Activated T-cell treated with anti-CD3 and anti-CD28 coated beads, Interleukin-2, amount 50 U/mL, for 72 hours (primary cell): ENCODE results near the gene NAA38. TPM values are rescaled to one million over a fixed set of nuclear protein-coding genes. Genes with fewer than 3 reads are reported as not detected.

ENCODE experiments used
- ATAC-seq, 2 donors: fragments of 150-1000 bp; cut with Tn5 transposase; replicated peaks in 1 of 2; 2 replicates each; pipeline ENCODE4 v1.10.0; 2021; ENCODE audit warnings: moderate library complexity in 2 of 2, mild to moderate bottlenecking in 1 of 2
- DNase-seq, 2 donors: peaks; one replicate each; pipeline ENCODE4 v3.0.0; 2021 to 2022; ENCODE audit warnings: mixed read lengths in 1 of 2
- H3K27ac Mint-ChIP-seq: one replicate; pipeline ENCODE4 v1.8.0; 2022; ENCODE audit warnings: mild to moderate bottlenecking, moderate library complexity, mixed read lengths
- H3K27me3 Mint-ChIP-seq: one replicate; pipeline ENCODE4 v1.8.0; 2022; ENCODE audit warnings: low read depth, mixed read lengths
- H3K36me3 Mint-ChIP-seq, 2 donors: one replicate each; pipeline ENCODE4 v1.8.0; 2022; ENCODE audit warnings: mixed read lengths in 2 of 2, mild to moderate bottlenecking in 1 of 2; ENCODE audit not compliant: insufficient read depth in 2 of 2
- H3K4me1 Mint-ChIP-seq: one replicate; pipeline ENCODE4 v1.8.0; 2022; ENCODE audit warnings: low read depth, mixed read lengths
- H3K4me3 Mint-ChIP-seq, 2 donors: one replicate each; pipeline ENCODE4 v1.8.0; 2022; ENCODE audit warnings: mild to moderate bottlenecking in 2 of 2, mixed read lengths in 2 of 2, moderate library complexity in 2 of 2
- H3K9me3 Mint-ChIP-seq, 2 donors: one replicate each; pipeline ENCODE4 v1.8.0; 2022; ENCODE audit warnings: mixed read lengths in 2 of 2
- total RNA-seq, 2 donors: library from RNA; stranded (reverse); gene quantifications; one replicate each; pipeline ENCODE4 v1.2.3, GENCODE V29; 2022

The NAA38 gene
- total RNA-seq, 2 donors from 2014 or later, result 42.7 to 43.5 TPM

- Mint-ChIP-seq H3K4me1 (peaks cover 32% of the 10 kb centered on the region), H3K36me3 (peaks cover 2 to 11% of the 10 kb centered on the region in 2 donors), H3K27ac (peak overlapping the region; percentile 76), H3K9me3 (no peaks in the 10 kb centered on the region), H3K4me3 (peak overlapping the region; percentile 31 to 33), H3K27me3 (no peaks in the 10 kb centered on the region)
- ATAC-seq, result no peak
- DNase-seq, result no peak
Observed at GRCh38 chr17:7853691-7854038, 3.7 kb downstream of the NAA38 start.

- no peak overlapping the region for H3K4me3 Mint-ChIP-seq
- H3K27ac Mint-ChIP-seq, result no peak overlapping the region
- H3K9me3 Mint-ChIP-seq, result no peaks in the 10 kb centered on the region
- no peak for ATAC-seq
- H3K27me3 Mint-ChIP-seq, result no peaks in the 10 kb centered on the region
- DNase-seq, result no peak
- H3K4me1 Mint-ChIP-seq, result peaks cover 32% of the 10 kb centered on the region
- peaks cover 2 to 13% of the 10 kb centered on the region in 2 donors for H3K36me3 Mint-ChIP-seq
Observed at GRCh38 chr17:7852919-7853690, 4.3 kb downstream of the NAA38 start.

- H3K27me3 Mint-ChIP-seq, result no peaks in the 10 kb centered on the region
- DNase-seq, result no peak
- no peak for ATAC-seq
- H3K36me3 Mint-ChIP-seq, result peaks cover 2 to 15% of the 10 kb centered on the region in 2 donors
- peaks cover 32% of the 10 kb centered on the region for H3K4me1 Mint-ChIP-seq
- no peaks in the 10 kb centered on the region for H3K9me3 Mint-ChIP-seq
- H3K27ac Mint-ChIP-seq, result no peak overlapping the region
- peak overlapping the region in 1 of 2 donors; percentile 5 for H3K4me3 Mint-ChIP-seq
Observed at GRCh38 chr17:7852262-7852670, 5.1 kb downstream of the NAA38 start.

GRCh38 chr17:7851438-7852261 lies 5.7 kb downstream of the NAA38 start:
- ATAC-seq, result peak; percentile 91 to 92
- H3K27ac Mint-ChIP-seq, result no peak overlapping the region
- H3K36me3 Mint-ChIP-seq, result peaks cover 2 to 18% of the 10 kb centered on the region in 2 donors
- no peaks in the 10 kb centered on the region for H3K9me3 Mint-ChIP-seq
- H3K4me1 Mint-ChIP-seq, result peaks cover 37% of the 10 kb centered on the region
- peak; percentile 94 to 95 for DNase-seq
- peak overlapping the region; percentile 72 to 75 for H3K4me3 Mint-ChIP-seq
- no peaks in the 10 kb centered on the region for H3K27me3 Mint-ChIP-seq

- Mint-ChIP-seq H3K4me1 (peaks cover 45% of the 10 kb centered on the region), H3K4me3 (peak overlapping the region; percentile 72 to 75), H3K27ac (no peak overlapping the region), H3K36me3 (peaks cover 2 to 19% of the 10 kb centered on the region in 2 donors), H3K27me3 (no peaks in the 10 kb centered on the region), H3K9me3 (no peaks in the 10 kb centered on the region)
- DNase-seq (no peak), ATAC-seq (peak; percentile 8)
Observed at GRCh38 chr17:7850701-7851437, 6.5 kb downstream of the NAA38 start.

- H3K9me3 Mint-ChIP-seq, result no peaks in the 10 kb centered on the region
Observed at GRCh38 chr17:7849751-7850504, 7.4 kb downstream of the NAA38 start.

GRCh38 chr17:7849130-7849750 lies 8.1 kb downstream of the NAA38 start:
- DNase-seq (no peak), ATAC-seq (no peak)
- H3K27me3 Mint-ChIP-seq, result no peaks in the 10 kb centered on the region
- H3K36me3 Mint-ChIP-seq, result peaks cover 0 to 17% of the 10 kb centered on the region in 2 donors
- peak overlapping the region in 1 of 2 donors; percentile 72 for H3K4me3 Mint-ChIP-seq
- H3K9me3 Mint-ChIP-seq, result no peaks in the 10 kb centered on the region
- no peak overlapping the region for H3K27ac Mint-ChIP-seq
- H3K4me1 Mint-ChIP-seq, result peaks cover 55% of the 10 kb centered on the region

More at GRCh38 chr17:7849751-7850504, 7.4 kb downstream of the NAA38 start:
- Mint-ChIP-seq H3K4me3 (peak overlapping the region; percentile 57 to 72), H3K4me1 (peaks cover 54% of the 10 kb centered on the region), H3K36me3 (peaks cover 0 to 17% of the 10 kb centered on the region in 2 donors), H3K27ac (no peak overlapping the region), H3K27me3 (no peaks in the 10 kb centered on the region)
- no peak for DNase-seq
- ATAC-seq, result no peak

- H3K9me3 Mint-ChIP-seq, result no peaks in the 10 kb centered on the region
- no peak for DNase-seq
- no peaks in the 10 kb centered on the region for H3K27me3 Mint-ChIP-seq
- peaks cover 0 to 15% of the 10 kb centered on the region in 2 donors for H3K36me3 Mint-ChIP-seq
- no peak overlapping the region for H3K4me3 Mint-ChIP-seq
- ATAC-seq, result no peak
- no peak overlapping the region for H3K27ac Mint-ChIP-seq
- peaks cover 53% of the 10 kb centered on the region for H3K4me1 Mint-ChIP-seq
Observed at GRCh38 chr17:7848739-7849129, 8.6 kb downstream of the NAA38 start.

GRCh38 chr17:7848131-7848579 lies 9.2 kb downstream of the NAA38 start:
- ATAC-seq, result no peak
- H3K36me3 Mint-ChIP-seq, result peaks cover 0 to 13% of the 10 kb centered on the region in 2 donors
- no peak for DNase-seq
- peak overlapping the region in 1 of 2 donors; percentile 15 for H3K4me3 Mint-ChIP-seq
- H3K27ac Mint-ChIP-seq, result no peak overlapping the region
- no peaks in the 10 kb centered on the region for H3K27me3 Mint-ChIP-seq
- no peaks in the 10 kb centered on the region for H3K9me3 Mint-ChIP-seq
- peaks cover 51% of the 10 kb centered on the region for H3K4me1 Mint-ChIP-seq

- no peaks in the 10 kb centered on the region for H3K27me3 Mint-ChIP-seq
- ATAC-seq, result no peak
Observed at GRCh38 chr17:7846765-7847661, 10.3 kb downstream of the NAA38 start.

GRCh38 chr17:7846063-7846735 lies 11.2 kb downstream of the NAA38 start:
- Mint-ChIP-seq H3K36me3 (peaks cover 0 to 11% of the 10 kb centered on the region in 2 donors), H3K27me3 (no peaks in the 10 kb centered on the region), H3K27ac (peak overlapping the region; percentile 19), H3K9me3 (no peaks in the 10 kb centered on the region), H3K4me3 (peak overlapping the region; percentile 69 to 100), H3K4me1 (peaks cover 55% of the 10 kb centered on the region)
- ATAC-seq, result no peak
- DNase-seq, result no peak

More at GRCh38 chr17:7846765-7847661, 10.3 kb downstream of the NAA38 start:
- H3K36me3 Mint-ChIP-seq, result peaks cover 0 to 11% of the 10 kb centered on the region in 2 donors
- peaks cover 60% of the 10 kb centered on the region for H3K4me1 Mint-ChIP-seq
- H3K9me3 Mint-ChIP-seq, result no peaks in the 10 kb centered on the region
- DNase-seq, result no peak
- H3K4me3 Mint-ChIP-seq, result peak overlapping the region; percentile 68 to 69
- peak overlapping the region; percentile 19 for H3K27ac Mint-ChIP-seq
